ENCODE data around the gene LRP1-AS. TPM values are rescaled to one million over a fixed set of nuclear protein-coding genes. Genes with fewer than 3 reads are reported as not detected.

Gene LRP1-AS
- total RNA-seq, 1 experiment from 2014 or later, result not detected

DNA sequence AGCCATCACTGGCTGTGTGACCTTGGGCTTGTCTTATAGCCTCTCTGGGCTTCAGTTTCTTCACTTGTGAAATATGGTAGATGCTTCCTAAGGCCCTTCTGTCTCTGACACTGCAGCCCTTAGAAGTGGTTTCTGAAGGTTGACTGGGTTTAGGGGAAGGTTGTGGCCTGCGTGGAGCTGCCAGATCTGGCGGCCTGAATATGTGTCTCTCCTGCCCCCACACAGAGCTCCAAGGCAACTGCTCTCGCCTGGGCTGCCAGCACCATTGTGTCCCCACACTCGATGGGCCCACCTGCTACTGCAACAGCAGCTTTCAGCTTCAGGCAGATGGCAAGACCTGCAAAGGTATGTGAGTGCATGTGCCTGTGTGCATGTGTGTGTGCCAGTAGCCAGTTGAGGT is 4.0 kb downstream of the LRP1-AS start:
- BruUV-seq (replicated peaks), result no TSS peak
- peaks cover 0 to 18% of the 10 kb centered on the region in 2 experiments; a peak in 2 of 4 replicates for H3K36me3 ChIP-seq (ENCODE audit: control insufficient read depth in 1 of 2, insufficient read depth in 2 of 2, low read length in 2 of 2)
- no peaks in the 10 kb centered on the region for H3K27me3 ChIP-seq (ENCODE audit: insufficient read depth, low read length)
- POLR2A ChIA-PET, result no interaction called here
- H3K9me3 ChIP-seq (ENCODE audit: control insufficient read depth in 1 of 2, insufficient read depth in 1 of 2, low read depth in 1 of 2, low read length in 2 of 2), result no peaks in the 10 kb centered on the region
- CTCF ChIA-PET, result no interaction called here
- ATAC-seq (no peak), DNase-seq (ENCODE audit: low read depth, low spot score) (no peak)
- no peaks in the 10 kb centered on the region for H3K9me2 ChIP-seq (ENCODE audit: insufficient read depth)
- intact Hi-C loops (cut with micrococcal nuclease), result no loop called here
- H3K4me1 ChIP-seq (ENCODE audit: control insufficient read depth in 1 of 2, insufficient read depth in 2 of 2, low read length in 2 of 2), result no peaks in the 10 kb centered on the region
- H4K20me1 ChIP-seq (ENCODE audit: insufficient read depth), result no peaks in the 10 kb centered on the region
- no peak overlapping the region for H3K9ac ChIP-seq (ENCODE audit: low read length)
- no peak overlapping the region for H2AFZ ChIP-seq (ENCODE audit: low read depth, low read length, poor library complexity, severe bottlenecking)
- TF ChIP-seq, protein P1, sequence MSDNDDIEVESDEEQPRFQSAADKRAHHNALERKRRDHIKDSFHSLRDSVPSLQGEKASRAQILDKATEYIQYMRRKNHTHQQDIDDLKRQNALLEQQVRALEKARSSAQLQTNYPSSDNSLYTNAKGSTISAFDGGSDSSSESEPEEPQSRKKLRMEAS (IDR thresholded peaks at IDR 0.05), result no peak
- no peak for TF ChIP-seq SIN3A (IDR thresholded peaks at IDR 0.05; ENCODE audit: low read depth)
- TF ChIP-seq TCF7L2 (IDR thresholded peaks at IDR 0.05; ENCODE audit: borderline replicate concordance, extremely low read depth, insufficient read depth, insufficient read length), result no peak
- TF ChIP-seq FOSL1 (IDR thresholded peaks at IDR 0.05; ENCODE audit: low read depth), result no peak
- TF ChIP-seq, protein P2, sequence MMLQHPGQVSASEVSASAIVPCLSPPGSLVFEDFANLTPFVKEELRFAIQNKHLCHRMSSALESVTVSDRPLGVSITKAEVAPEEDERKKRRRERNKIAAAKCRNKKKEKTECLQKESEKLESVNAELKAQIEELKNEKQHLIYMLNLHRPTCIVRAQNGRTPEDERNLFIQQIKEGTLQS (IDR thresholded peaks at IDR 0.05), result no peak
- no peak for TF ChIP-seq CEBPB (IDR thresholded peaks at IDR 0.05; ENCODE audit: low read depth)
- TF ChIP-seq SRF (IDR thresholded peaks at IDR 0.05; ENCODE audit: low read depth), result no peak
- TF ChIP-seq JUND (IDR thresholded peaks at IDR 0.05), result no peak
- TF ChIP-seq EZH2phosphoT487 (IDR thresholded peaks at IDR 0.05; ENCODE audit: borderline replicate concordance), result no peak
- no peak for TF ChIP-seq ELF1 (IDR thresholded peaks at IDR 0.05; ENCODE audit: borderline replicate concordance, low read depth)
- TF ChIP-seq, protein P3, sequence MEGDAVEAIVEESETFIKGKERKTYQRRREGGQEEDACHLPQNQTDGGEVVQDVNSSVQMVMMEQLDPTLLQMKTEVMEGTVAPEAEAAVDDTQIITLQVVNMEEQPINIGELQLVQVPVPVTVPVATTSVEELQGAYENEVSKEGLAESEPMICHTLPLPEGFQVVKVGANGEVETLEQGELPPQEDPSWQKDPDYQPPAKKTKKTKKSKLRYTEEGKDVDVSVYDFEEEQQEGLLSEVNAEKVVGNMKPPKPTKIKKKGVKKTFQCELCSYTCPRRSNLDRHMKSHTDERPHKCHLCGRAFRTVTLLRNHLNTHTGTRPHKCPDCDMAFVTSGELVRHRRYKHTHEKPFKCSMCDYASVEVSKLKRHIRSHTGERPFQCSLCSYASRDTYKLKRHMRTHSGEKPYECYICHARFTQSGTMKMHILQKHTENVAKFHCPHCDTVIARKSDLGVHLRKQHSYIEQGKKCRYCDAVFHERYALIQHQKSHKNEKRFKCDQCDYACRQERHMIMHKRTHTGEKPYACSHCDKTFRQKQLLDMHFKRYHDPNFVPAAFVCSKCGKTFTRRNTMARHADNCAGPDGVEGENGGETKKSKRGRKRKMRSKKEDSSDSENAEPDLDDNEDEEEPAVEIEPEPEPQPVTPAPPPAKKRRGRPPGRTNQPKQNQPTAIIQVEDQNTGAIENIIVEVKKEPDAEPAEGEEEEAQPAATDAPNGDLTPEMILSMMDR (IDR thresholded peaks at IDR 0.05 in 2 of 3, conservative IDR thresholded peaks at IDR 0.05 in 1 of 3; ENCODE audit: borderline replicate concordance in 1 of 3, insufficient read depth in 1 of 3, low read depth in 2 of 3, low read length in 2 of 3), result no peak
- no peak for TF ChIP-seq YY1 (IDR thresholded peaks at IDR 0.05; ENCODE audit: extremely low read depth, insufficient replicate concordance, low read depth, low read length)
- no peak for TF ChIP-seq RAD21 (IDR thresholded peaks at IDR 0.05; ENCODE audit: low read depth)
- no peak for TF ChIP-seq SP1 (IDR thresholded peaks at IDR 0.05; ENCODE audit: low read depth)
- TF ChIP-seq, protein P4, sequence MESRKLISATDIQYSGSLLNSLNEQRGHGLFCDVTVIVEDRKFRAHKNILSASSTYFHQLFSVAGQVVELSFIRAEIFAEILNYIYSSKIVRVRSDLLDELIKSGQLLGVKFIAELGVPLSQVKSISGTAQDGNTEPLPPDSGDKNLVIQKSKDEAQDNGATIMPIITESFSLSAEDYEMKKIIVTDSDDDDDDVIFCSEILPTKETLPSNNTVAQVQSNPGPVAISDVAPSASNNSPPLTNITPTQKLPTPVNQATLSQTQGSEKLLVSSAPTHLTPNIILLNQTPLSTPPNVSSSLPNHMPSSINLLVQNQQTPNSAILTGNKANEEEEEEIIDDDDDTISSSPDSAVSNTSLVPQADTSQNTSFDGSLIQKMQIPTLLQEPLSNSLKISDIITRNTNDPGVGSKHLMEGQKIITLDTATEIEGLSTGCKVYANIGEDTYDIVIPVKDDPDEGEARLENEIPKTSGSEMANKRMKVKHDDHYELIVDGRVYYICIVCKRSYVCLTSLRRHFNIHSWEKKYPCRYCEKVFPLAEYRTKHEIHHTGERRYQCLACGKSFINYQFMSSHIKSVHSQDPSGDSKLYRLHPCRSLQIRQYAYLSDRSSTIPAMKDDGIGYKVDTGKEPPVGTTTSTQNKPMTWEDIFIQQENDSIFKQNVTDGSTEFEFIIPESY (IDR thresholded peaks at IDR 0.05; ENCODE audit: extremely low read depth, insufficient replicate concordance, low read length), result no peak
- TF ChIP-seq, protein P5, sequence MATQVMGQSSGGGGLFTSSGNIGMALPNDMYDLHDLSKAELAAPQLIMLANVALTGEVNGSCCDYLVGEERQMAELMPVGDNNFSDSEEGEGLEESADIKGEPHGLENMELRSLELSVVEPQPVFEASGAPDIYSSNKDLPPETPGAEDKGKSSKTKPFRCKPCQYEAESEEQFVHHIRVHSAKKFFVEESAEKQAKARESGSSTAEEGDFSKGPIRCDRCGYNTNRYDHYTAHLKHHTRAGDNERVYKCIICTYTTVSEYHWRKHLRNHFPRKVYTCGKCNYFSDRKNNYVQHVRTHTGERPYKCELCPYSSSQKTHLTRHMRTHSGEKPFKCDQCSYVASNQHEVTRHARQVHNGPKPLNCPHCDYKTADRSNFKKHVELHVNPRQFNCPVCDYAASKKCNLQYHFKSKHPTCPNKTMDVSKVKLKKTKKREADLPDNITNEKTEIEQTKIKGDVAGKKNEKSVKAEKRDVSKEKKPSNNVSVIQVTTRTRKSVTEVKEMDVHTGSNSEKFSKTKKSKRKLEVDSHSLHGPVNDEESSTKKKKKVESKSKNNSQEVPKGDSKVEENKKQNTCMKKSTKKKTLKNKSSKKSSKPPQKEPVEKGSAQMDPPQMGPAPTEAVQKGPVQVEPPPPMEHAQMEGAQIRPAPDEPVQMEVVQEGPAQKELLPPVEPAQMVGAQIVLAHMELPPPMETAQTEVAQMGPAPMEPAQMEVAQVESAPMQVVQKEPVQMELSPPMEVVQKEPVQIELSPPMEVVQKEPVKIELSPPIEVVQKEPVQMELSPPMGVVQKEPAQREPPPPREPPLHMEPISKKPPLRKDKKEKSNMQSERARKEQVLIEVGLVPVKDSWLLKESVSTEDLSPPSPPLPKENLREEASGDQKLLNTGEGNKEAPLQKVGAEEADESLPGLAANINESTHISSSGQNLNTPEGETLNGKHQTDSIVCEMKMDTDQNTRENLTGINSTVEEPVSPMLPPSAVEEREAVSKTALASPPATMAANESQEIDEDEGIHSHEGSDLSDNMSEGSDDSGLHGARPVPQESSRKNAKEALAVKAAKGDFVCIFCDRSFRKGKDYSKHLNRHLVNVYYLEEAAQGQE (IDR thresholded peaks at IDR 0.05; ENCODE audit: low read depth), result no peak
- no peak for TF ChIP-seq POLR2AphosphoS5 (IDR thresholded peaks at IDR 0.05; ENCODE audit: low read depth, low read length)
- TF ChIP-seq EZH2 (IDR thresholded peaks at IDR 0.05), result no peak
- no peak for TF ChIP-seq EGR1 (IDR thresholded peaks at IDR 0.05; ENCODE audit: low read depth)
- H3K4me2 ChIP-seq (ENCODE audit: low read length), result no peak overlapping the region
- no peak overlapping the region for H3K4me3 ChIP-seq (replicated peaks in 1 of 2; ENCODE audit: low read depth in 1 of 2, low read length in 2 of 2)
- RAD21 ChIA-PET (ENCODE audit: low non-redundant PET in 1 of 2, low total read pairs in 2 of 2, uncharacterized antibody in 2 of 2, unreplicated experiment in 2 of 2), result no interaction called here
- H3K27ac ChIP-seq (ENCODE audit: low read depth, low read length), result no peak overlapping the region
- no peaks in the 10 kb centered on the region for H3K79me2 ChIP-seq (ENCODE audit: insufficient read depth, low read length)

Data from HCT116 (cell line).